ENCODE results near the gene PRKAG2. TPM values are rescaled to one million over a fixed set of nuclear protein-coding genes. Genes with fewer than 3 reads are reported as not detected.

The PRKAG2 gene
- total and polyA plus RNA-seq, 8 donors: 12.9 to 34.6 (median 18.0) TPM

DNA sequence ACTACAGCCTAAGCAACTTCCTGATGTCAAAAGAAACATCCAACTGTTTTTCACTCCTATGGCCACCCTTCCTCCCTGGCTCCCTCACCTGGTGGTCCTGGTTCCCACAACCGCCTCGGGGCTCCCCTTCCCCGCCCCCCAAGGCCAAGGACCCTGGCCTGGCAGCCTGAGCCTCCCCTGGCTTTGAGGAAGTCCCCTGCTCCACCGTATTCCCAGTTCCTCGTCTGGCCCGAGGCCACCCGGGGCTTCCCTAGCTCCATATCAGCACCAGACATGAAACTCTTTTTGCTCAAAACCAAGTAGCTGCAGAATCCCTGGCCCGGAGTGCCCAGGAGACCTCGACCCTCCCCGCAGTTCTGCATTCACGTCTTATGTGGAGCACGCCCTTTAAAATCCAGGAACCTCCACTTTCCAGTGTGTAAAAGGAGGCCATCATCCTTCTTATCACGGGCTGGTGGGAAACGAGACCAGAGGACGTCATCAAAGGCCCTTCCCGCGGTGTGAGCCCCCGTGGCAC, 82.9 kb downstream of the PRKAG2 start:
- ATAC-seq: no peak
- Histone ChIP-seq H3K4me1 (peaks cover 8 to 74% of the 10 kb centered on the region in 2 donors), H3K27ac (peak overlapping the region; percentile 61 to 84), H3K9me3 (no peaks in the 10 kb centered on the region), H3K4me3 (no peak overlapping the region), H3K27me3 (no peaks in the 10 kb centered on the region), H3K36me3 (no peaks in the 10 kb centered on the region)
- DNase-seq: peak in 2 of 4 donors; percentile 39 to 80
- intact Hi-C loops (cut with DNase I): no loop called here
- TF ChIP-seq, protein P1, sequence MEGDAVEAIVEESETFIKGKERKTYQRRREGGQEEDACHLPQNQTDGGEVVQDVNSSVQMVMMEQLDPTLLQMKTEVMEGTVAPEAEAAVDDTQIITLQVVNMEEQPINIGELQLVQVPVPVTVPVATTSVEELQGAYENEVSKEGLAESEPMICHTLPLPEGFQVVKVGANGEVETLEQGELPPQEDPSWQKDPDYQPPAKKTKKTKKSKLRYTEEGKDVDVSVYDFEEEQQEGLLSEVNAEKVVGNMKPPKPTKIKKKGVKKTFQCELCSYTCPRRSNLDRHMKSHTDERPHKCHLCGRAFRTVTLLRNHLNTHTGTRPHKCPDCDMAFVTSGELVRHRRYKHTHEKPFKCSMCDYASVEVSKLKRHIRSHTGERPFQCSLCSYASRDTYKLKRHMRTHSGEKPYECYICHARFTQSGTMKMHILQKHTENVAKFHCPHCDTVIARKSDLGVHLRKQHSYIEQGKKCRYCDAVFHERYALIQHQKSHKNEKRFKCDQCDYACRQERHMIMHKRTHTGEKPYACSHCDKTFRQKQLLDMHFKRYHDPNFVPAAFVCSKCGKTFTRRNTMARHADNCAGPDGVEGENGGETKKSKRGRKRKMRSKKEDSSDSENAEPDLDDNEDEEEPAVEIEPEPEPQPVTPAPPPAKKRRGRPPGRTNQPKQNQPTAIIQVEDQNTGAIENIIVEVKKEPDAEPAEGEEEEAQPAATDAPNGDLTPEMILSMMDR (IDR thresholded peaks at IDR 0.05): no peak

DNA sequence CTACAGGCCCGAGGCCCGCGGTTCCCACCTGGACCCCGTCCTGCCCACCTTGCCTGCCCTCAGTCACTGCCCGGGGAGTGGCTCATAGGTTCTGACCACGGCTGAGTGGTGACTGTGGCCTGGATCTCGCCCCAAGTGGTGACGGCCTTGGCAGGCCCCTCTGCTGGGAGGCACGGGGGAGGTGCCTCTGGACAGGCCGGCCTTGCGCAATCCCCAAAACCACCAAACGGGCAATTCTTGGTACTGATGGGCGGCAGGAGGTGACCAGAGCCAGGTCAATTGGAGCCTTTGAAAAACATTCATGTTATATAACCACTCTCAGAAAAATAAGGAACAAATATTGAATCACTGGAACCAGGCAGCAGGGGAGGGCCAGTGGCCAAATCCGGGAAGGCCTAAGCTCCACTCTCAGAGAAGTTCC, 83.4 kb downstream of the PRKAG2 start:
- intact Hi-C loops (cut with DNase I): no loop called here
- Histone ChIP-seq H3K27me3 (no peaks in the 10 kb centered on the region), H3K27ac (peak overlapping the region; percentile 61 to 84), H3K36me3 (no peaks in the 10 kb centered on the region), H3K9me3 (no peaks in the 10 kb centered on the region), H3K4me1 (peaks cover 8 to 73% of the 10 kb centered on the region in 2 donors), H3K4me3 (no peak overlapping the region)
- peak; percentile 67 for ATAC-seq
- DNase-seq: peak in 2 of 4 donors; percentile 61 to 88
- TF ChIP-seq, protein P1 (IDR thresholded peaks at IDR 0.05): no peak

DNA sequence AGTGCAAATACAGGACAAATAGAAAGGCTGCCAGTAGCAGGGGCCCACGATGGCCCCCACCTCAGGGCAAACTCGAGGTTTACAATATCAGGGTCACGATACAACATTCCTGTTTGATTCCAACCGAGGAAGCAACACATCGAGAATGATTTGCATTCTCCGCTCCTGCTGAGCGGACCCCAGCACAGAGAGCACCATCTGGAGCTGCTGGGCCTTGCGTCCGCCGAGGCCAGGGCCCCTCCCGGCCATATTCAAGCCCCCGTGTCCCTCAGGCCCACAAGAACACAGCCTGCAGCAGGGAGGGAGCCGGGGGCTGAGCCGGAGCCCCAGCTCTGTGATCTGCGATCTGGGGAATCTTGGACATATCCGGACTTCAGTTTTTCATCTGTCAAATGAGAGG, 84.3 kb downstream of the PRKAG2 start:
- TF ChIP-seq, protein P1 (IDR thresholded peaks at IDR 0.05): no peak
- H3K4me1 ChIP-seq: peaks cover 8 to 64% of the 10 kb centered on the region in 2 donors
- no peaks in the 10 kb centered on the region for H3K36me3 ChIP-seq
- intact Hi-C loops (cut with DNase I): no loop called here
- DNase-seq (peak in 1 of 4 donors; percentile 22), ATAC-seq (no peak)
- H3K27me3 ChIP-seq: no peaks in the 10 kb centered on the region
- H3K4me3 ChIP-seq: no peak overlapping the region
- H3K9me3 ChIP-seq: no peaks in the 10 kb centered on the region
- no peak overlapping the region for H3K27ac ChIP-seq

DNA sequence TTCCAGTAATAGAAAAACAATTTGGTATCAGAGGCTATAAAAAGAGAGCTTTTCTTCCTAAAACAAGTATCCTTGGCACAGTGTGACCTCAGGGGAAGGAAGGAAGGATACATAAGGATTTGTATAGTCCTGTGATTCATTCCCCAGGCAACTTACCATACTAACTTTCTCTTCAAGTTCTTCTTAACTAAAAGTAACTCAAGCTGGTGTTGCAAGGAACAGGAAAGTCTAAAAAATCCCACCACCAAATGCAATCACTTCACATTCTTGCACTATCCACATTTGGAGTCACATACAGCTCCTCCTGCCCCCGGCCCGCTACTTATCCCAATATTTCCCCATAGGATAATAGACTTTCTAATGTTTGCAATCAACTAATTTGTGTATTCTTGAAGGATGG, 84.8 kb downstream of the PRKAG2 start:
- Histone ChIP-seq H3K4me1 (peaks cover 8 to 58% of the 10 kb centered on the region in 2 donors), H3K27ac (peak overlapping the region in 1 of 2 donors; percentile 23), H3K36me3 (no peaks in the 10 kb centered on the region), H3K4me3 (no peak overlapping the region), H3K9me3 (no peaks in the 10 kb centered on the region), H3K27me3 (no peaks in the 10 kb centered on the region)
- intact Hi-C loops (cut with DNase I): no loop called here
- DNase-seq: no peak
- no peak for ATAC-seq
- TF ChIP-seq, protein P1 (IDR thresholded peaks at IDR 0.05): no peak

DNA sequence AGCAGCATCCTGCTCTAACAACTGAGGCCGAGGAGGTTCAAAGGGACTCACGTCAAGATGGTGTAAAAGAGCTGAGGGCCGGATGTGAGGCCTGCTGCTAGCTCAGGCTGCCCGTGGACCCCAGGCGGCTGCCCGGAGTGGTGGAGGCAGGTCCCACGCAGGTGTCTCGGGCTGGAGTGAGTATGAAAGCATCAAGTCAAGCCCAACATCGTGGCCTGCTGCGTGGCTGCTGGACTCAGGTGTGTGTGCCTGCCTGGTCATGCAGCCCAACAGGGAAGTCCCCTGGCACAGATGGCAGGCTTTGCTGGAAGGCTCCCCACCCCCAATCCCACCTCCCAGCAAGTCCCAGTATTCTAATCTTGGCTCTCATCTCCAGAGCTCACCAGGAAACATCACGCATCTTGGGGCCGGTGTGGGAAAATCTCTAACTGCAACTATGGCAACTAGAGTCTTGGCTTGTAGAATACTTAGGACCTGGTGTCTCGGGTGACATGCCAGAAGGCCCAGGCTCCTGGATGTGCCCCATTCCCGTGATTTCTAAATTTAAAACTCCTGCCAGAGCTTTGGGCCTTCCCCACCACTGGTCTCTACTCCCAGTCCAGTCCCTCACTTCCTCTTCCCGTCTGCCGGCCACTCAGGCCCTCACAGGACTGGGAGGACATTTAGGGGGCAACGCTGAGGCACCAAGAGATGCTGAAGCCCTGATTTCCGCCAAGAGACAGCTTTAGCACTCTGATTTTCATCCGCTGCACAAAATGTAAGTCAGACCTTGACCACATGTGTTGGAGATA, 85.9 kb downstream of the PRKAG2 start:
- TF ChIP-seq, protein P1 (IDR thresholded peaks at IDR 0.05): no peak
- H3K4me1 ChIP-seq: peaks cover 8 to 48% of the 10 kb centered on the region in 2 donors
- no peak for ATAC-seq
- H3K9me3 ChIP-seq: no peaks in the 10 kb centered on the region
- H3K27me3 ChIP-seq: no peaks in the 10 kb centered on the region
- peaks cover 0 to 3% of the 10 kb centered on the region in 2 donors for H3K36me3 ChIP-seq
- H3K4me3 ChIP-seq: no peak overlapping the region
- H3K27ac ChIP-seq: no peak overlapping the region
- peak in 1 of 4 donors; percentile 19 for DNase-seq
- intact Hi-C loops (cut with DNase I): no loop called here

Measured in left lung (tissue), 10 donors.